SIG-M5 treated with dmso at 0.1 percent for 504 hours (cell line): ENCODE results near the gene KCNC1.

Source experiments
- DNase-seq: peaks from one replicate; lab custom pipeline; 2025; ENCODE audit not compliant: unreplicated experiment; lab: John Stamatoyannopoulos, UW

KCNC1 gene

DNA sequence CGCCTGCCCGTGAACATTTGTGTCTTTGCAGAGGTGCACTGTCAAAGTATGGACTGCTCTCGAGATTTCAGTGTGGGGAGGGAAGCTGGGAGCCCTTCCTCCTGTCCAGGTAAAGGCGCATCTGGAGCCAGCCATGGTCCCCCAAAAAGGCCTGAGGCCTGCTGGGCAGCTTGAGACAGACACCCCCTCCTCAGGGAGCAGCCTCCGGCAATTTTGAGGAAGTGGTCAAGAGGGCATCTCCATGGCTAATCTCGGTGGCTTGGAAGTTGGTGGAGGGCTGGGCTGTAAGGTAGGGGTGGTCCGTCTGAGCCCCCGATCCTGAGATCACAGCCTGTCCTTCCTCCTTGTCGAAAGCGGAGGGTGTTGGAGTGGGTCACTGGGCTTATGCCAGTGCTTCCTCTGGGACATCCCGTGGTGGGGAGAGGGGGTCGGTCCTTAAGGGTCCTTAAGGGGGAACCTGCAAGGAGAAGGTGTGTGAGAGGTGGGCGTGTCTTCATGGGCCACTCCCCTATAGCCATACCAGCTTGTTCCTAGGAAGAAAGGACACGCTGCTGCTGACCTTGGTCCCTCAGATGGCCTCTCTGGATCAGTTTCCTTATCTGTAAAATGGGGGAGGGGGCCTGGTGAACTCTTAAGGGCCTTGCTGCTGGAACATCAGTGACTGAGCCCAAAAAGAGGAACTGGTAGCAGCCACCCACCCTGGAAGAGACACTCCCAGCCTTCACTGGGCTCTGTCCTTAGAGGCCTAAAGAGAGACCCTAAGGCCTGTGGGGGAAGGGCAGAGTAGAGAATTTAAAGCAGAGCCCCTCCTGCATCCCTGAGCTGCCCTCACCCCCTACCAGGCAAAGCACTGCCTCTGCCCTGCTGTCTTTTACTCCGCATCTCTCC lies 2.6 kb downstream of the KCNC1 start:
- no peak for DNase-seq

DNA sequence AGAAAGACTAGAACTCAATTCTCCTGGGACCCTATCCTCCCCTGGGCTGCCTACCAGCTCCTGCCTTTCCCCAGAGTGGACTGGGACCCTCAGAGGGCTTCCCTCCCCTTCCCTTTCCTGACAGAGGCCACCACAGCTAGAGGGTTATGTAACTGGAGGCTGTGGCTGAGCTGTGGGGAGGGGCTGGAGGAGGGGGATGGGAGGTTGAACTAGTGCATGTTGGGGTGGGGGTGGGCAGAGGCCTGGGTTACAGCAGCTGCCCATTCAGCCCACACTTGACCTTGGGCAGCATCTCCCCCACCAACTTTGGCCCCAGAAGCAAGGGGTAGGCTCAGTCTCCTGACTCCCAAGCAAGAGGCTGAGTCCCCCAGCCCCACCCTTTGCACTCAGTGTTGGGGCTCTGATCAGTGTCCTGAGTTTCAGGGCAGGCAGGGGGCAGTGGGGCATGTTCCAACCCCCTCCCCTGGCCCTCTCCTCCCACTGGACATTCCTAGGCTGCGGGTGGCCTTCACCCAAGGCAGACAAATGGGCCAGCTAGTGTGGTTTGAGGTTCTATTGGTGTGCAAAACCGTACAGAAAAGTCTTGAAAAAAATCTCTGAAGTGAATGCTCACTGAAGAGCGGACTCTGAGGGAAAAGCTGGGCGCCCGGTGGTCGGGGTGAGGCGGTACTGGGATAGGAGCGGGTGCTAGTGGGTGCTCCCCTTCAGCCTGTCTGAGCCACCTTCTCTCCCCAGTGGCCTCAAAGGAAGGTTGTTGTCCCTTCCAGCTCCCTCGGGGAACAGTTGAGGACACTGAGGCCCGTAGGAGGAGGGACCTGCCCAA lies 3.8 kb downstream of the KCNC1 start:
- DNase-seq = no peak

- DNase-seq = no peak
Measured at GRCh38 chr11:17739945-17740338, 5.4 kb downstream of the KCNC1 start.

DNA sequence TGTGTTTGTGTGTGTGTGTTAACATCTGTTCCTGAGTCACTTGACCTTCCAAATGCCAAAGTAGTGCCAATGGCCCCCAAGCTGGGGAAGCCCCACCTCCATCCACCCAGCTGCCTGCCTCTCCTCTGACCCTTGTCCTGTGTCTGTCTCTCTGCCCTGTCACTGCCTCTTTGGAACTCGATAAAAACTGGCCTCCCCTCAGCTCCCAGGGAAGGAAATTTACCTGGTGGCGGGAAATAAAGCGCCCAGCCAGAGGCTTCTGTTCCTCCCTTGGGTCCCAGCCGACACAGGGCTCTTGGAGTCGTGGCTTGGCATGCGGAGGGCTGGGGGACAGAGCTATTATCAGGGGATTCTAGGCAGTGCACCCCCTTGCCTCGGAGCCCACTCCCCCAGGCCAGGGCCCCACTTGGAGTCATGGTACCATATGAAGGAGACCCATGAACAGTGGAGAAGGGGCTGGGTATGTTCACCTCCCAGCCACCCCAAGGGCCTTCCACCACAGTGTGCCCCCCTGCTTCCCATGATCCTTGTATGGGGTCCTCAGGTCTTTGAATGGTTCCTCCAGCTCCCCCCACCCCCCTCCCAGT lies 6.2 kb downstream of the KCNC1 start:
- no peak for DNase-seq

DNA sequence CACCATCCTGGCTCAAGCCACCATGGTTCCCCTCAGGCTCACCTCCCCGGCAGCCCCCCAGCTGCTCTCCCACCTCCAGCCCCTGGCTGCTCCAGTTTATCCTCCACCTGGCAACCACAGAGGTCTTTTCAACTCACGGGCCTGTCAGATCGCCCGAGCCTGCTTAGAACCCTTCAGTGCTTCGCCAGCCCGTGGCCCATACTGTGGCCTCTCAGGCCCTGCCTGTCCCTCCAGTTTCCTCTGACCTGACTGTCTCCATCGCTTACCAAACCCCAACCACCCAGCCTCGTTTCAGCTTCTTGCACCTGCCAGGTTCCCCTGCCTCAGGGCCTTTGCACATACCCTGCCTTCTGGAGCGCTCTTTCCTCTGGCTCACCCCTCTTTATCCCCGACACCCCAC lies 6.9 kb downstream of the KCNC1 start:
- DNase-seq = no peak

- no peak for DNase-seq
Measured at GRCh38 chr11:17742019-17742418, 7.4 kb downstream of the KCNC1 start.

DNA sequence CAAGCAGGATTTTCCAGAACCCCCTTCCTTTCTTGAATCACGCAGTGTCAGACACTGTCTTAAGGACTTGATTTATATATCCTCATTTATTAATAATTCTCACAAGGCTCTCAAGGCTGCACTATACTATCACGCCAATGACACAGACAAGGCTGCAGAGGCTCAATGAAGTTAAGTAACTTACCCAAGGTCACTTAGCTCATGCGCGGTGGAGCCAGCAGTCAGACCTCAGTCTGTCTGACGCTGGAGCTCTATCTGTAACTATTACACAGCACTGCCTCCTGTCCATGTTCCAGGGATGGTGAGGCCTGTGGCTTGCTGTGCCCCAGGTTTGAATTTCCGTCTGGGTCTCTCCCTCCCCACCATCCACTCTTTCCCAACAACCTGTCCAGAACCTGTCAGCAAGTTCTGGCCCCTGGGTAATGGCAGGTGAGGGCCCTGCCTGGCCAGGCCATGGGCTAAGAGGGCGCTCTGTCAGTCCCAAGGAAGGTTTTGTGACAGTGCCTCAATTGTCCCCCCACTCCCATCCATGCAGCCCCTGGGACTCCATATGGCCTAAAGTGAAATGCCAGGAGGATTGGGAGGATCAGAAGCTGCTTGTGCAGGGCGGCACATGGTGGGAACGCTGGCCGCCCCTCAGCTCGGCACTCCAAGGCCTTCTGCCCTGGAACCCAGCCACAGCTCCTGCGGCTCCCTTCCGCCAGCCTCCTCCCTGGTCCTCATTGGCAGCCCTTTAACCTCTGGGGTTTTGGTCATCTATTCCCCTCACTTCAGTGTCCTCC lies 8.6 kb downstream of the KCNC1 start:
- DNase-seq = no peak

- DNase-seq = no peak
Measured at GRCh38 chr11:17743808-17744119, 9.2 kb downstream of the KCNC1 start.

GRCh38 chr11:17744151-17744940 lies 9.8 kb downstream of the KCNC1 start:
- DNase-seq = no peak

- DNase-seq = no peak
Measured at GRCh38 chr11:17745023-17745772, 10.6 kb downstream of the KCNC1 start.

DNA sequence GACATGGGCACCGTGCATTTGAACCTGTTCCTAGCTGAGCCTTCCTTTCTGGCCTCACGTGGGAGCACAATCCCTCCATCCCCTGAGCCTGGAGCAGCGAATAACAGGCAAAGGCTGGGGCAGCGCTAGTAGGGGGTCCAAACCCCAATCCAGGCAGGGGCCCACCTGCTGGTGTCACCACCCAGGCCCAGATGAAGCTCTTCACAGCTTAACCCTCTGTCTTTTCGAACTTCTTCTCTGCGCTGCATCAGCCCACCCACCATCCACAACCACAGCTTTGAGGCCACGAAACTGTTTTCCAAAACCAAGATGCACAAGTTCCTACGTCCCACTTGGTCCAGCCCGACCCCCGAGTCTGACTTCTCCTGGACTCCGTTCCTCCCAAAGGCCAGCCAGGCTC lies 11.5 kb downstream of the KCNC1 start:
- DNase-seq = no peak

DNA sequence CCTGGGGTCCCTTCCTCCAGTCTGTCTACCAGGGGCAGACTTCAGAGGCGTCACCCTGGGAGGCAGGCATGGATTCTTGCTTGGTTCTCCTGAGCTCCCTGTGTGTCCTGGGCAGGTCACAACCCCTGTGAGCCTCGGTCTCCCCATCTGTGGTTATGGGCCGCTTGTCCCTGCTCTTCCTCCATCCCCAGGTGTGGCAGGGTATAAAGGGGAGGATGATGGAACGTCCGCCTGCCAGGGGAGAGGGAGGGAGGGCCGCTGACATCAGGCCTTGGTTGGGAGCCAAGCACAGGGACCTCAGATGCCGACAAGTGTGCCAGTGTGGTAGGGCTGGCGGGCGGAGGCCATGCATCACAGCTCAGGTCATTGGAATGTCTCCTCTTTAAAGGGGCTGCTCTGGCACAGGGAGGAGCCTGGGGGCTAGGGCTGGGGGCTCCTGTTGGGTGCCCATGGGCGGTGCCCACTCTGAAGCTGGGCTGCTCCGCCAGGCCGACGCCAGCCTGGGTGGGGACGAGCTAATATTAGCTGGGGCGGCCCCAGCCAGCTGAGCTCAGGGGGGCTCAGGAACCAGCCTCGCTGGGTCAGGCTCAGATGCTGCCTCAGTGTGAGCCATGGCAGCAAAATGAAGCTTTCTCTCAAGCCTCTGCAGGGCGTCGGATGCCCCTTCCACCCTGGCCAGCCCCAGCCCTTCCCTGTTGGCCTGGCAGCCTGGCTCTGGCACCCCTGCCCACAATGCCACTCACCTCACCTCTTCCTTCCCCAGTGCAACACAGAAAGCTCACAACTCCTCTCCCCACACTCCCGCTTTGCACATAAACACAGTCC lies 12.8 kb downstream of the KCNC1 start:
- no peak for DNase-seq

GRCh38 chr11:17748044-17748443 lies 13.5 kb downstream of the KCNC1 start:
- no peak for DNase-seq

- DNase-seq = no peak
Measured at GRCh38 chr11:17748761-17749721, 14.5 kb downstream of the KCNC1 start.

DNA sequence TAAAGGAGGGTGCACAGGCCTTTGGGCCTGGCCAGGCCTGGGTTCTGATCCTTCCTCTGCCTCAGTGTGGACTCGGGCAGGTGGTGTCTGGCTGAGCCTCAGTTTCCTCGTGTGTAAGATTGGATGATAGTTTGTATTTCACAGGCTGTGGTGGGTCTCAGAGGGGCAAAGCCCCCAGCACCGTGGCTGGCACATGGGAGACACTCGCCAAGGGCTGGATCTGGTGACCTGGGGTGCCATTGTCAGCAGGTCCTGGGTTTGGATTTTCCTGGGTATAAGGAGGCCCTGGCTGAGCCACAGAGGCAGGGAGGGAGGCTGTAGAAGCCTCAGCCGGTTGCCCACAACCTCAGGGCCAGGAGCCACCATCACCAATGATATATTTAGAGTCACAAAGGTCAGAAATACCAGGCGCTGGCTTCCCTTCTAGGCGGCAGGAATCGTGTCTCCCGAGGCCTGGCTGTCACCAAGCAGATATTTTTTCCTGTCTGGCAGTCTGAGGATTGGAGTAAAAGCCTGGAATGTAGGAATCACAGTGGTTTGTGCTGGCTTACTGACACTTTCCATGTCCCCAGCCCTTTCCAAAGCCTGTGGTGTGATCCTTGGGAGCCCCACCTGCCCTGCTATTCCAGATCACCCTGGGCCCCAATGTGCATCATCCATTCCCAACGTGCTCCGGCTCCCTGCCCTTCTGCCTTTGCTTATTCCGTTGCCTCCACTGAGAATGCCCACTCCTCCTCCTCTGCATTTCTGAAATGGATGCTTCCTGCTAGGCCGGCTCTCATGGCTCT lies 15.6 kb downstream of the KCNC1 start:
- DNase-seq = no peak

DNA sequence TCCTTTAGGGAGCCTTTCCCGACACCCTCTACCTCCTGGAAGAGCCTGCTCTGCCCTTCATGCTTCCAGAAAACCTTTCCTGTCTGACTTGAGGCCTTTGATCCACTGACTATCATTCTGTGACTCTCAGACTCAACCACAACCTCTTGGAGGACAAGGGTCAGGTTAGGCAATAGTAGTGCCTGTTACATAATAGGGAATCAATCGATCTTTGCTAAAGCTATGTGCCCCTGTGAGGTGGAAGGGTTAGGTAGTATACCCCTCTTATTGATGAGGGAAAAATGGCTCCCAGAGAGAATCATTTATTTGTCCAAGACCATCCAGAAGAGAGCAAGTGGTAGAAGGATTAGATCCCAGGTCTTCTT lies 16.2 kb downstream of the KCNC1 start:
- no peak for DNase-seq

GRCh38 chr11:17751558-17751957 lies 17.0 kb downstream of the KCNC1 start:
- no peak for DNase-seq
